GM13976 (cell line): Measurements from ENCODE around the gene AKR1B1.

ENCODE experiments used
- DNase-seq: peaks from one replicate; pipeline ENCODE4 v3.0.0; 2012; ENCODE audit warnings: low spot score
- in situ Hi-C: fragments of 300-500 bp; cut with MboI; formaldehyde crosslinking; loops from one replicate; pipeline ENCODE4 v1.12.0; 2022; ENCODE audit warnings: low sequenced_read_pairs, mixed read lengths, inconsistent platforms; ENCODE audit not compliant: unreplicated experiment
- TF ChIP-seq, protein P1 (sequence below): IDR thresholded peaks from 2 replicates; pipeline ENCODE4 v1.5.1; 2012; ENCODE audit warnings: borderline replicate concordance, mild to moderate bottlenecking; ENCODE audit not compliant: insufficient read depth; ENCODE audit errors: extremely low read depth, missing control alignments, control extremely low read depth

Gene AKR1B1

DNA sequence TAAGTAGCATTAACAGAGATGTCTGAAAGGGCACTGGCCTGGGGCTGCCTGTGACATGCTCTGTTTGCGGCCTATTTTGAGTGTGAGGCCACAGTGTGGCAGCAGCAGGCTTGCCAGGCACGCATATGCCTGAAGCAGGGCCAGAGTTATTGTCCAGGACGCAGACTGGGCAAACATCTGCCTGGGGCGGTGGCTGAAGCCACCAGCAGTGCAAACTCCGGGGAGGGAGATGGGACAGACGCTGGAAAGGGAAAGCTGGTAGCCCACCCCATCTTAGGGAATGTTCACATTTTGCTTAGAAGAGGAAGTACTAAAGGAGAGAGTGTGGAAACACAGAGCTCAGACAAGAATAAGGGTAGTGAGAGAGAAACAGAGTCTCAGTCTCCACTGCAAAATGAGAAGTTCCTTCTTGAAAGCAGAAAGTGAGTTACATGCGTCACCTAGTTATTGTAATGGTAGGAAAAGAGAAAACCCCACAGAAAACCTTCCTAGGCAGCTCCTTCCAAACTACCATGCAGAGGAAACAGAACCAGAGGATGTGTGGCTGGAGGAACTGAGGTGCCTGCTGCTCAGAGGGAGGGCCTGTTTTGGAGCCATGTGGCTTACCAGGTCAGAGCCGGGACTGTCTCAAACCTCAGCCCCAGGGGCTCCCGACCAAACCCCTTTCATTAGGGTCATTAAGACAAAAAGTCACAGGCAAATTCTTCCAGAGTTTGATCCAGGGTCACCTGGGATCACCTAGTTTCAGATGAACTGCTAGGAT, 14.5 kb downstream of the AKR1B1 start:
- DNase-seq: no peak
- TF ChIP-seq, protein P1, sequence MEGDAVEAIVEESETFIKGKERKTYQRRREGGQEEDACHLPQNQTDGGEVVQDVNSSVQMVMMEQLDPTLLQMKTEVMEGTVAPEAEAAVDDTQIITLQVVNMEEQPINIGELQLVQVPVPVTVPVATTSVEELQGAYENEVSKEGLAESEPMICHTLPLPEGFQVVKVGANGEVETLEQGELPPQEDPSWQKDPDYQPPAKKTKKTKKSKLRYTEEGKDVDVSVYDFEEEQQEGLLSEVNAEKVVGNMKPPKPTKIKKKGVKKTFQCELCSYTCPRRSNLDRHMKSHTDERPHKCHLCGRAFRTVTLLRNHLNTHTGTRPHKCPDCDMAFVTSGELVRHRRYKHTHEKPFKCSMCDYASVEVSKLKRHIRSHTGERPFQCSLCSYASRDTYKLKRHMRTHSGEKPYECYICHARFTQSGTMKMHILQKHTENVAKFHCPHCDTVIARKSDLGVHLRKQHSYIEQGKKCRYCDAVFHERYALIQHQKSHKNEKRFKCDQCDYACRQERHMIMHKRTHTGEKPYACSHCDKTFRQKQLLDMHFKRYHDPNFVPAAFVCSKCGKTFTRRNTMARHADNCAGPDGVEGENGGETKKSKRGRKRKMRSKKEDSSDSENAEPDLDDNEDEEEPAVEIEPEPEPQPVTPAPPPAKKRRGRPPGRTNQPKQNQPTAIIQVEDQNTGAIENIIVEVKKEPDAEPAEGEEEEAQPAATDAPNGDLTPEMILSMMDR: no peak
- in situ Hi-C loops: no loop called here

DNA sequence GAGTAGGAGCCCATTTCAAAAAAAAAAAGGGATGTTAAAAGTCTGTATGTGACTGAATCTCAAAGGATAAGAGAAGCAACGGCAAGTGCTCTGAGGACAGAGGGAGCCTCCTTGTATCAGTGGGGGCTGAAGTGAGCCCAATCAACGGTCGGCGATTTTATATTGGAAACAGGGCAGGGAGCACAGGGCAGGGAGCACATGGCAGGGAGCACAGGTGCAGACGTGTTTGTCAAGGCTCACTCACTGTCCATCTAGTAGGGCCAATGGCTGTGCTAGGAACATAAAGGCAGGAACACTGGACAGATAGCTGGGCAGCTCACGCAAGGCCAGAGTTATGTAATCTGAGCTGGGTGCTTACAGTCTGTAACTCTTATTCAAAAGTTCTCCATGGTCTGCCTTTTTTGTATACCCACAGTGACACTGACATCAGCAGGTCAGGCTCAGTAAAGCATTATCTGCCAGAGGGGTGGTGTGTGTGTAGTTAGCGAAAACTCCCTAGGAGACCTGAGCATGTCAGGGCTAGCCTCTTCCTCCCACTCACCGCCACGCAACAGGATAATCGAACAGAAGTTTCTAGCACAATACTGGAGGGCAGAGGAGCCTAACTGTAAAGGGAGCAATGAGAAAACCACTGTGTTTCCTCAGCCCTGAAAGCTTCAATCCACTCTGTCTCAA, 15.4 kb downstream of the AKR1B1 start:
- TF ChIP-seq, protein P1: no peak
- DNase-seq: no peak
- in situ Hi-C loops: no loop called here

DNA sequence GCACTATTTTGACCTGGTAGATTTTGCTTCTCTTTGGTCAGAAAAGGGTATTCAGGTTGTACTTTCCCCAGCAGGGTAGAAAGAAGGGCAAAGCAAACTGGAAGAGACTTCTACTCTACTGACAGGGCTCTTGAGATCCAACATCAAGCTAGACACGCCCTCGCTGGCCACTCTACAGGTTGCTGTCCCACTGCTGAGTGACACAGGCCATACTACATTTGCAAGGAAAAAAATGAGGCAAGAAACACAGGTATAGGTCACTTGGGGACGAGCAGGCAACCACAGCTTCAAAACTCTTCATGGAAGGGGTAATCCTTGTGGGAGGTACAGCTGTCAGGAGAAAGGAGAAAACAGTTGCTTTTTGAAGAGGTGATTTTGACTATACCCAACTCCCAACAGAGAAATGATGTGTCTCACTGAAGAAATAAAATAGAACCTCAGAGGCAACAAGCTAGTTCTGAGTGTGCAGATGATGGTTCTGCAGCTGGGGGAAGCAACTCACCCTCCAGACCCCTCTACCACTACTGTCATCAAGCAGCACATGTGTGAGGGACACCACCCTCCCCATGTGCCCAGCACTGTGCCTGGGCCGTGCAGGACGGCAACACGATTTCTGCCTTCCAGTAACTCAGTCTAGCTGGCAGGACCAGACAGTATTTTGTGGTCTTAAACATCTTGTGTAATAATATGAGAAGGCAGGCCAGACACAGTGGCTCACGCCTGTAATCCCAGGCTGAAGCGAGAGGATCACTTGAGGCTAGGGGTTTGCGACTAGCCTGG, 16.3 kb downstream of the AKR1B1 start:
- TF ChIP-seq, protein P1: no peak
- no peak for DNase-seq
- in situ Hi-C loops: no loop called here

DNA sequence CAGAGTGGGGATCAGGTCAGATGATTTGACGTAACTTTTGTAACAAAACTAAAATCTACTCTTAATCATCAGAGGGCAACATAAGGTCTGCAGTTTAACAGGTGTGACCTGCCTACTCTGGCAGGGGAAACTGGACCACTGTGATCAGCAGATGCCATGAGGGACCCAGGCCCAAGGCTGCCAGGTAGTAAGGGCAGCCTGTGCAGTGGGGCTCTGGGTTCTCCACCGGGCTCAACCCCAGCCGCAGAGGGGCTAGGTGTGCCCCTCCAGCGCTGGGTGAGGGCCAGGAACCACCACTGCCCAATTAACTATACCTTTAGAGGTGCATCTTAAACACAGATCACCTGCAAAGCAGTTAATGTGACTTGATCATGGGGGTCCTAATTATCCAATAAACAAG, 17.6 kb downstream of the AKR1B1 start:
- TF ChIP-seq, protein P1: no peak
- no peak for DNase-seq
- in situ Hi-C loops: no loop called here

DNA sequence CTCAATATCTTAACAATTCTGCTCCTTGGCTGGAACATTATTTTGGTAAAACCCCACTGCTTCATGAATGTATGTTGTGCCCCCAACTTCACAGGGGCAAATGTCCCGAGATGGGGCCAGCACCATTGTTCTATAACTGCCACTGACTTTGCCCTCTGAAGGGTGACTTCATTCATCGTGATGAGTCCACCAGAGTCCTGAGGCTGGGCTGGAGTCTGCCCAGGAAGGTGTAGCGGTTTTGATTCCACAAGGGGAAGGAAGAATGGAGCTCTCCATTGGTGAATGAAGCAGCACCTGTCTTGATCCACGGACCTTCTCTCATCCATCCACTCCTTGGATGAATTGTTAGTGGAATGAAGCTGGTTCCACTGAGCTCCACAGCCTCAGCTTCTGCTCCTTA, 18.4 kb downstream of the AKR1B1 start:
- in situ Hi-C loops: no loop called here
- TF ChIP-seq, protein P1: no peak

DNA sequence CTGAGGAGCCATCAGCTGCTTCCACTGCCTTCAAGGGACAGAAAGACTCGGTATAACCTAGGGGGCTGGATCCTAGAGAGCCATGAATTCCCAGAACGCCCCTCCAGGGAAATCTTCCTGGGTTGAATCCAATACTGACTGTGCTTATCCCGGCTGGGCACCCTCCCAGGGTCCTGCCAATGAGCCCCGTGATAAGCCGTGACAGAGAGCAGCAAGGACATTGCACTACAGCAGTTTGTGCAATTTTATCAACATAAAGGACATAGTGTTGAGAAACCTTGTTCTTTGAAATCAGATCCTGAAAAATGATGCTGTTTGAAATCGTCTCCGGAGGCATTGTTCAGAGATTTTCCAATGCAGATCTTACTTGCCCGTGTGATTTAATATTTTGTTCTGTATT, 18.8 kb downstream of the AKR1B1 start:
- TF ChIP-seq, protein P1: no peak
- in situ Hi-C loops: no loop called here
- no peak for DNase-seq

More for the DNA sequence above, 18.4 kb downstream of the AKR1B1 start:
- DNase-seq: no peak
